Prostate gland (tissue), 2 donors: ENCODE results near the gene ALG1L2. TPM values are rescaled to one million over a fixed set of nuclear protein-coding genes. Genes with fewer than 3 reads are reported as not detected.
"Not testable (repeated sequence)": the region's sequence is repeated elsewhere in the genome, so short reads cannot be mapped to it uniquely, and the experiment has no call there.

ENCODE experiments used
- DNase-seq: peaks from one replicate; pipeline ENCODE4 v3.0.0-alpha.2; 2019; ENCODE audit warnings: low spot score
- H3K27ac ChIP-seq, 2 donors: fragments of 200-600 bp; sonication (generic); 2 replicates each; pipeline ENCODE4 v1.5.1; 2017 to 2019
- H3K27me3 ChIP-seq: fragments of 200-600 bp; sonication (generic); replicated peaks from 2 replicates; pipeline ENCODE4 v1.5.1; 2019; ENCODE audit not compliant: insufficient read depth
- H3K36me3 ChIP-seq, 2 donors: fragments of 200-600 bp; sonication (generic); 1 replicate in 1 of 2; 2 replicates in 1 of 2; pipeline versions ENCODE4 v1.5.1 to v1.8.1; 2017 to 2019
- H3K4me1 ChIP-seq: fragments of 200-600 bp; sonication (generic); replicated peaks from 2 replicates; pipeline ENCODE4 v1.5.1; 2019
- H3K4me3 ChIP-seq, 2 donors: fragments of 200-600 bp; sonication (generic); 2 replicates each; pipeline ENCODE4 v1.5.1; 2017 to 2019
- H3K9me3 ChIP-seq: fragments of 200-600 bp; sonication (generic); 2 replicates; pipeline ENCODE4 v1.5.1; 2017
- POLR2AphosphoS5 ChIP-seq: sonication (generic); formaldehyde crosslinking; IDR thresholded peaks from one replicate; pipeline ENCODE4 v1.6.1; 2017; ENCODE audit warnings: antibody characterized with exemption
- whole genome bisulfite sequencing: methylation state at CpG from one replicate; pipeline ENCODE4 v1.1.5; 2018; 5-methylcytosine and 5-hydroxymethylcytosine counted together
- intact Hi-C: fragments of 100-400 bp; cut with DNase I; formaldehyde crosslinking; loops from one replicate; pipeline ENCODE4 v1.14.2; 2022
- total RNA-seq, 2 donors: library from RNA; depleted of rRNA; stranded (reverse); fragments of >200 nt; gene quantifications; one replicate each; pipeline ENCODE4 v1.1.0, GENCODE V29; 2016
- TF ChIP-seq, protein P1 (sequence below), 4 experiments: fragments of 200-600 bp in 2 of 4; fragments of 450-650 bp in 2 of 4; sonication (generic) in 2 of 4; IDR thresholded peaks; 1 replicate in 3 of 4; 2 replicates in 1 of 4; pipeline ENCODE4 v1.5.1; 2016 to 2019; ENCODE audit warnings: antibody characterized with exemption in 4 of 4, mild to moderate bottlenecking in 2 of 4, moderate library complexity in 2 of 4

ALG1L2 gene
- total RNA-seq, 2 donors from 2014 or later, result not detected

- H3K4me1 ChIP-seq, intact Hi-C loops, H3K27ac ChIP-seq, DNase-seq, H3K36me3 ChIP-seq, H3K9me3 ChIP-seq, H3K27me3 ChIP-seq, H3K4me3 ChIP-seq: not testable (repeated sequence)
- 82% methylated on average over 7 of the region's 7 CpGs for WGBS
Measured at GRCh38 chr3:130136337-130136736, 54.7 kb downstream of the ALG1L2 start.

- H3K4me3 ChIP-seq, H3K9me3 ChIP-seq, DNase-seq, H3K27ac ChIP-seq, H3K36me3 ChIP-seq, H3K27me3 ChIP-seq, intact Hi-C loops, H3K4me1 ChIP-seq: not testable (repeated sequence)
- 80% methylated on average over 2 of the region's 2 CpGs for WGBS
Measured at GRCh38 chr3:130137685-130138084, 56.1 kb downstream of the ALG1L2 start.

GRCh38 chr3:130138992-130139391 lies 57.4 kb downstream of the ALG1L2 start:
- H3K27ac ChIP-seq, H3K27me3 ChIP-seq, H3K9me3 ChIP-seq, H3K4me1 ChIP-seq, intact Hi-C loops, H3K36me3 ChIP-seq, H3K4me3 ChIP-seq, DNase-seq: not testable (repeated sequence)
- WGBS, result 46% methylated on average over 7 of the region's 8 CpGs

DNA sequence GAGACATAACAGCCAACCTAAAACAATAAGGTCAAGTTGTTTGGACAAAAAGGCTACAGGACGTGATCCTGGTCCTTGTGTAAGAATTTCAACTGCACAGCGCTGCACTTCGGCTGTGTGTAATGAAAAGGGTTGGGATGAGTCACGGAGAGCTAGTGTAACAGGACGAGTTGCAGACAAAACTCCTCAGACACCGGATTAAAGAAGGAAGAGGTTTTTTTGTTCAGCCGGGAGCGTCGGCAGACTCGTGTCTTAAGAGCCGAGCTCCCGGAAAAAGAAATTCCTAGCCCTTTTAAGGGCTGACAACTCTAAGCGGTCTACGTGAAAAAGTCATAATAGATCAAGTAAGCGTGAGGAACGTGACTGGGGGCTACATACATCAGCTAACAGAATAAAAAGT lies 59.1 kb downstream of the ALG1L2 start:
- DNase-seq, intact Hi-C loops, H3K36me3 ChIP-seq, H3K4me1 ChIP-seq, H3K4me3 ChIP-seq, H3K9me3 ChIP-seq, H3K27ac ChIP-seq, H3K27me3 ChIP-seq: not testable (repeated sequence)
- WGBS, result 54% methylated on average over 16 of the region's 16 CpGs

- H3K4me1 ChIP-seq, intact Hi-C loops, DNase-seq, H3K4me3 ChIP-seq, H3K36me3 ChIP-seq, H3K9me3 ChIP-seq, H3K27me3 ChIP-seq: not testable (repeated sequence)
- TF ChIP-seq, protein P1, sequence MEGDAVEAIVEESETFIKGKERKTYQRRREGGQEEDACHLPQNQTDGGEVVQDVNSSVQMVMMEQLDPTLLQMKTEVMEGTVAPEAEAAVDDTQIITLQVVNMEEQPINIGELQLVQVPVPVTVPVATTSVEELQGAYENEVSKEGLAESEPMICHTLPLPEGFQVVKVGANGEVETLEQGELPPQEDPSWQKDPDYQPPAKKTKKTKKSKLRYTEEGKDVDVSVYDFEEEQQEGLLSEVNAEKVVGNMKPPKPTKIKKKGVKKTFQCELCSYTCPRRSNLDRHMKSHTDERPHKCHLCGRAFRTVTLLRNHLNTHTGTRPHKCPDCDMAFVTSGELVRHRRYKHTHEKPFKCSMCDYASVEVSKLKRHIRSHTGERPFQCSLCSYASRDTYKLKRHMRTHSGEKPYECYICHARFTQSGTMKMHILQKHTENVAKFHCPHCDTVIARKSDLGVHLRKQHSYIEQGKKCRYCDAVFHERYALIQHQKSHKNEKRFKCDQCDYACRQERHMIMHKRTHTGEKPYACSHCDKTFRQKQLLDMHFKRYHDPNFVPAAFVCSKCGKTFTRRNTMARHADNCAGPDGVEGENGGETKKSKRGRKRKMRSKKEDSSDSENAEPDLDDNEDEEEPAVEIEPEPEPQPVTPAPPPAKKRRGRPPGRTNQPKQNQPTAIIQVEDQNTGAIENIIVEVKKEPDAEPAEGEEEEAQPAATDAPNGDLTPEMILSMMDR (IDR thresholded peaks at IDR 0.05), result peak in 3 of 4 experiments; percentile 18 to 38 (median 30)
- H3K27ac ChIP-seq, result peak overlapping the region in 1 of 2 donors; percentile 33
- 40% methylated on average over 13 of the region's 13 CpGs for WGBS
Measured at GRCh38 chr3:130143648-130144327, 62.2 kb downstream of the ALG1L2 start.

DNA sequence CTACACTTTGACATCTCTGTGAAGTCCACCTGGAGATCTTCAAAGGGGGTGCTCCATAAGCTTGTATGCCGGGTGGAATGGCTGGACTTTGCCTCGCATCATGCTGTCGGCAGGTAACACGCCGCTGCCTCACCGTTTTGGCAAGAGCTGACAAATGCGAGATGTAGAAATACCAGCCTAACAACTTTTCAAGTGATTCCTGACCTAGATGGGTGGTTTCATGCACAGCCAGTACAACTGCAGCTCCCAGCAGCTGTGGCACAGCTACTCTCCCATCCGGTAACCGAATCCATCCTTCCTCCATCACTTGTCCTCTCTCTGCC lies 62.7 kb downstream of the ALG1L2 start:
- H3K9me3 ChIP-seq, intact Hi-C loops, H3K27me3 ChIP-seq, H3K4me1 ChIP-seq, H3K36me3 ChIP-seq, H3K4me3 ChIP-seq: not testable (repeated sequence)
- DNase-seq, result peak; percentile 70
- peak overlapping the region in 1 of 2 donors; percentile 33 for H3K27ac ChIP-seq
- TF ChIP-seq POLR2AphosphoS5, result peak; percentile 71
- 45% methylated on average over 9 of the region's 9 CpGs for WGBS

- not testable (repeated sequence) for H3K27ac ChIP-seq
- 65% methylated on average over 5 of the region's 5 CpGs for WGBS
Measured at GRCh38 chr3:130145456-130145855, 63.8 kb downstream of the ALG1L2 start.

GRCh38 chr3:130146465-130146864 lies 64.8 kb downstream of the ALG1L2 start:
- H3K27me3 ChIP-seq, intact Hi-C loops, DNase-seq, H3K27ac ChIP-seq, H3K4me1 ChIP-seq, H3K4me3 ChIP-seq, H3K36me3 ChIP-seq, H3K9me3 ChIP-seq: not testable (repeated sequence)
- 91% methylated on average over 6 of the region's 6 CpGs for WGBS

More at GRCh38 chr3:130145456-130145855, 63.8 kb downstream of the ALG1L2 start:
- intact Hi-C loops, H3K4me3 ChIP-seq, H3K27me3 ChIP-seq, H3K36me3 ChIP-seq, DNase-seq, H3K4me1 ChIP-seq, H3K9me3 ChIP-seq: not testable (repeated sequence)

Other genes with a start within 250 kb of the ALG1L2 start
- gene TMCC1, start 188.1 kb upstream of the ALG1L2 start, total RNA-seq, result 10 to 100 TPM; 27.6 to 43.9 TPM
- under 1 TPM in 1 of 2 donors, not detected in 1; 0.97 TPM for gene TRH, start 107.1 kb upstream of the ALG1L2 start, total RNA-seq